Activated gamma-delta T cell (primary cell): ENCODE results near the gene AGAP9.
"Not testable (repeated sequence)": the region's sequence is repeated elsewhere in the genome, so short reads cannot be mapped to it uniquely, and the experiment has no call there.

Experiments
- DNase-seq: peaks from one replicate; lab custom pipeline; 2025; lab: John Stamatoyannopoulos, UW
- total RNA-seq, 2 donors: gene quantifications; one replicate each; lab custom pipeline; 2026; lab: John Stamatoyannopoulos, UW

Gene AGAP9
- total RNA-seq, result 2.8 to 3.6 reads per million in 2 donors

DNA sequence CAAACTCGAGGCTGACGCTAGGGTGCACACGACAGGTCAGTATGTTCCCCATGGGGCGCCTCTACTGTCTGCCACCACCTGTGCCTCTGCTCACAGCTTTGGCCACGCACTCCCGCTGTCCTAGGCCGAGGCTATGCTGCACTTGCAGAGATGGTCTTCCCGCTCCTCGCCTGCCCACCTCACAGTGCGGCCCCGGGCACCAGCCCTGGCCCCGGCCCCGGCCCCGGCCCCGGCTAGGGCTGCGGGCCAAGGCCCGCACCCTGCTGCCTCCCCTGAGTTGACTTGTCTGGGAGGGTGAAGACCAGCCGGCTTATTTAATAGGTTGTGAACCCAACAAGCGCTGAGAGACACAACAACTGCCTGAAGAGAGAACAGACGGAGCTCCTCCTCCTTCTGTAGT is at the start of gene AGAP9:
TSS of gene AGAP9 (minus strand) at position 164 of the 400 bp plus-strand sequence. CDS start at position 52, 112 bp downstream.
- DNase-seq, result not testable (repeated sequence)

- DNase-seq, result not testable (repeated sequence)
Measured at GRCh38 chr10:47571138-47571912, 47.9 kb upstream of the AGAP9 start.

GRCh38 chr10:47566757-47567156 is 43.3 kb upstream of the AGAP9 start:
- DNase-seq, result not testable (repeated sequence)

GRCh38 chr10:47566108-47566699 is 42.8 kb upstream of the AGAP9 start:
- DNase-seq, result not testable (repeated sequence)

DNA sequence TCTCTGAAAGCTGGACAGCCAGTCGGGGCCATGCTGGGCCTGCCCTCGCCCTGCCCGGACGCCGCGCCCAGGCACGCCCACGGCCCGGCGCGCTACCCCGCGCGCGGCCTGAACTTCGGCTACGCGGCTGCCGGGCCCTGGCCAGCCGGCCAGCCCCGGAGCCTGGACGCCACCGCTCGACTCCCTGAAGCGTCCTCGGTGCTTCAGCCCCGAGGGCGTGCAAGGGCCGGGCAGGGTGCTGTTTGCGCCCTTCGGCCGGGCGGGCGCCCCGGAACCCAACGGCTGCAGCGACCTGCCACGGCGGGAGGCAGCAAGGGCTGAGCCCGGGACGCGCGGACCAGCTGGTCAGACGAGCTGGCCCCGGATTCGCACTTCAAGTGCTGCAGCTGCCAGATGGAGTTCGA is 42.1 kb upstream of the AGAP9 start:
- not testable (repeated sequence) for DNase-seq

GRCh38 chr10:47564953-47565352 is 41.5 kb upstream of the AGAP9 start:
- not testable (repeated sequence) for DNase-seq

DNA sequence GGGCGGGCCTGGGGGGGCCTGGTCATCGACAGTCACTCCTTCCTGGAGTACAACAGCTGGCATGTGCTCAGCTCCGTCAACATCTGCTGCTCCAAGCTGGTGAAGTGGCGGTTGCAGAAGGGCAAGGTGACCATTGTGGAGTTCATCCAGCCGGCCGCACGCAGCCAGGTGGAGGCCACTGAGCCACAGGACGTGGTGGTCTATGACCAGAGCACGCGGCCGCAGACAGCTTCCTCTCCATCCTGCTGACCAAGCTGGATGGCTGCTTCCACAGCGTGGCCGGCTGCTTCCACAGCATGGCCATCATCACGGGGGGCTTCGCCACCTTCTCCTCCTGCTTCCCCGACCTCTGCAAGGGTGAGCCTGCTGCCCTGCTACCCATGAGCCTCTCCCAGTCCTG is 40.9 kb upstream of the AGAP9 start:
- not testable (repeated sequence) for DNase-seq

GRCh38 chr10:47560452-47560851 is 37.0 kb upstream of the AGAP9 start:
- DNase-seq, result not testable (repeated sequence)

DNA sequence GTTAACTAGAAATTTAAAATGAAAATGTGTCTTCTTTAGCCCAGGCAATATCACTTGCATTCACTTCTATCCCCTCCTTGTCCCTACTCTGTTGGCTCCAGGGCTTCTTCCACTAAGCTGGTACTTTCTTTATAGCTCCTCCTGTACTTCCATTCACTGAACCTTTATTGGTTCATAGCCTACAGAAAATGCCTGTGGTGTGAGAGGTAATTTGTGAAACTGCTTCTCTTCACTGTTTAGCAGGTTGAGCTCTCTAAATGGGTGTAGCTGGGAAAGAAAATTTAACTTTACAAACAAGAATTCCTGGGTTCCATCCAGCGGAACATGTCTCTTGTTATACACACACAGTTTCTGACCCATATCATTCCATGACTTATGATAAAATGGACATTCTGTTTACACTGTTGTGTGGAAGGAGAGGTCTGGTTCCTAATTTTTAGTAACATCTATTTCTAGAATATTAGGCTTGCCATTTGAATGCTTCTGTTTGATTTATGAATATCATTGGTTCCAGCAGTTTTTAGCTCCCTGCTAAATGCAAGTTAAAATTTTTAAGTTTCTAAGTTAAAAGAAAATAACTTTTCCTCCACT is 36.4 kb upstream of the AGAP9 start:
- not testable (repeated sequence) for DNase-seq

GRCh38 chr10:47558109-47558508 is 34.7 kb upstream of the AGAP9 start:
- DNase-seq, result not testable (repeated sequence)

DNA sequence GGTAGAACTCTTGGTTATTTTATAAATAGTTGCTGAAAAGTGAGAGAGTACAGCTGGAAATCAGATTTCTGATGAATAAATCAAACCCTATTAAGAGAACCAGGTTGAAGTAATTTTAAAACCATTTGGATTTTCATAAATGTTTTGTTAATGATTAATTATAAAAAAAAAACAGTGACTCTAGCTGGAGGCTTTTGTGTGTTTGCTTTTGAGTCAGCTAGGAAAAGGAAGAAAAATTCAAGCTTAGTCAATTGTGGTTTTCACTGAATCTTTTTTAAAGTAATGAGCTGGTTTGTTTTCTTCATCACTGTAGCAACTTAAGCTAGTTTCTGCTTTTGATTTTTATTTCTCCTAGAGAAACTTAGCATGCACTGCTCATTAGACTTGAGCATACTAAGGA is 34.2 kb upstream of the AGAP9 start:
- not testable (repeated sequence) for DNase-seq

GRCh38 chr10:47555334-47555733 is 31.9 kb upstream of the AGAP9 start:
- not testable (repeated sequence) for DNase-seq

GRCh38 chr10:47554552-47554951 is 31.1 kb upstream of the AGAP9 start:
- not testable (repeated sequence) for DNase-seq

- not testable (repeated sequence) for DNase-seq
Measured at GRCh38 chr10:47553860-47554247, 30.4 kb upstream of the AGAP9 start.

GRCh38 chr10:47553214-47553859 is 29.9 kb upstream of the AGAP9 start:
- DNase-seq, result peak; percentile 37

- DNase-seq, result not testable (repeated sequence)
Measured at GRCh38 chr10:47552719-47553118, 29.3 kb upstream of the AGAP9 start.

- not testable (repeated sequence) for DNase-seq
Measured at GRCh38 chr10:47547286-47547685, 23.8 kb upstream of the AGAP9 start.

- DNase-seq, result not testable (repeated sequence)
Measured at GRCh38 chr10:47536430-47536829, 13.0 kb upstream of the AGAP9 start.

- DNase-seq, result not testable (repeated sequence)
Measured at GRCh38 chr10:47502313-47502712, 21.1 kb downstream of the AGAP9 start.

- DNase-seq, result not testable (repeated sequence)
Measured at GRCh38 chr10:47494226-47494625, 29.2 kb downstream of the AGAP9 start.

- not testable (repeated sequence) for DNase-seq
Measured at GRCh38 chr10:47491600-47491999, 31.8 kb downstream of the AGAP9 start, which contains the start of gene FAM25G. FAM25G (minus strand) TSS chr10:47491700; CDS start chr10:47491674, 26 bp downstream.

GRCh38 chr10:47489630-47490029 is 33.8 kb downstream of the AGAP9 start:
- not testable (repeated sequence) for DNase-seq
